SK-N-SH (cell line): ENCODE data around the gene MED29. TPM values are rescaled to one million over a fixed set of nuclear protein-coding genes. Genes with fewer than 3 reads are reported as not detected.

Experiments used
- CTCF ChIA-PET: fragments of 300-600, 350-600 bp; formaldehyde crosslinking; extraction: SDS; loops from one replicate; lab custom pipeline; 2021; lab: Yijun Ruan, JAX
- POLR2A ChIA-PET: fragments of 350-600 bp; sonication (Branson Sonifier 250); formaldehyde crosslinking; extraction: SDS; loops from one replicate; lab custom pipeline; 2020; ENCODE audit warnings: antibody characterized with exemption, inconsistent platforms; lab: Yijun Ruan, JAX
- DNase-seq: peaks from one replicate; pipeline ENCODE4 v3.0.0; 2012
- H2AFZ ChIP-seq: fragments of 200-600 bp; sonication (generic); 2 replicates; pipeline ENCODE4 v1.8.1; 2016; ENCODE audit warnings: antibody characterized with exemption, mild to moderate bottlenecking, low read depth
- H3F3A ChIP-seq: fragments of 200-600 bp; sonication (generic); replicated peaks from 2 replicates; pipeline ENCODE3; 2016; ENCODE audit warnings: antibody characterized with exemption, mild to moderate bottlenecking; ENCODE audit not compliant: insufficient read depth
- H3K27ac ChIP-seq, 2 experiments: fragments of 200-500 bp in 1 of 2; fragments of 200-600 bp in 1 of 2; sonication (Bioruptor generic) in 1 of 2; sonication (generic), shearing (Covaris generic) in 1 of 2; 2 replicates each; pipeline versions ENCODE4 v1.5.1 to v1.6.1; 2014 to 2016; ENCODE audit warnings: low read depth in 2 of 2, inconsistent platforms in 1 of 2, low read length in 1 of 2, mild to moderate bottlenecking in 1 of 2, mixed read lengths in 1 of 2
- H3K27me3 ChIP-seq: fragments of 200-600 bp; sonication (generic), shearing (Covaris generic); 2 replicates; pipeline ENCODE4 v1.6.1; 2016; ENCODE audit warnings: mixed run types; ENCODE audit not compliant: insufficient read depth
- H3K36me3 ChIP-seq, 2 experiments: fragments of 200-500 bp in 1 of 2; fragments of 200-600 bp in 1 of 2; sonication (Bioruptor generic) in 1 of 2; sonication (generic) in 1 of 2; replicated peaks in 1 of 2; 2 replicates each; pipeline versions ENCODE3 to v1.5.1; 2014 to 2016; ENCODE audit warnings: low read length in 1 of 2, mild to moderate bottlenecking in 1 of 2; ENCODE audit not compliant: insufficient read depth in 2 of 2, control insufficient read depth in 1 of 2
- H3K4me1 ChIP-seq, 2 experiments: fragments of 200-500 bp in 1 of 2; fragments of 200-600 bp in 1 of 2; sonication (Bioruptor generic) in 1 of 2; sonication (generic), shearing (Covaris generic) in 1 of 2; 2 replicates each; pipeline versions ENCODE4 v1.5.1 to v1.6.1; 2014 to 2016; ENCODE audit warnings: low read depth in 1 of 2, low read length in 1 of 2, mixed run types in 1 of 2; ENCODE audit not compliant: insufficient read depth in 2 of 2, control insufficient read depth in 1 of 2
- H3K4me2 ChIP-seq: fragments of 200-600 bp; sonication (generic), shearing (Covaris generic); 2 replicates; pipeline ENCODE4 v1.6.1; 2017; ENCODE audit warnings: mixed run types
- H3K4me3 ChIP-seq, 2 experiments: fragments of 200-500 bp in 1 of 2; fragments of 200-600 bp in 1 of 2; sonication (Bioruptor generic) in 1 of 2; sonication (generic), shearing (Covaris generic) in 1 of 2; 2 replicates each; pipeline versions ENCODE4 v1.5.1 to v1.8.1; 2014 to 2016; ENCODE audit warnings: low read depth in 2 of 2, inconsistent platforms in 1 of 2, low read length in 1 of 2, mild to moderate bottlenecking in 1 of 2, mixed read lengths in 1 of 2, moderate library complexity in 1 of 2
- H3K79me2 ChIP-seq: fragments of 200-600 bp; sonication (generic); 2 replicates; pipeline ENCODE4 v1.8.1; 2017; ENCODE audit warnings: mild to moderate bottlenecking; ENCODE audit not compliant: insufficient read depth
- H3K9ac ChIP-seq: fragments of 200-600 bp; sonication (generic); 2 replicates; pipeline ENCODE4 v1.6.1; 2017; ENCODE audit warnings: mixed run types
- H3K9me2 ChIP-seq: fragments of 200-600 bp; sonication (generic); 2 replicates; pipeline ENCODE4 v1.6.1; 2017; ENCODE audit warnings: mixed run types
- H3K9me3 ChIP-seq: fragments of 200-600 bp; sonication (generic); 2 replicates; pipeline ENCODE4 v1.6.1; 2017; ENCODE audit warnings: mixed run types, mild to moderate bottlenecking, moderate library complexity
- H4K20me1 ChIP-seq: fragments of 200-600 bp; sonication (generic); 2 replicates; pipeline ENCODE4 v1.6.1; 2017; ENCODE audit warnings: mild to moderate bottlenecking, mixed run types; ENCODE audit not compliant: insufficient read depth
- CHD2 ChIP-seq: fragments of 150-350 bp; IDR thresholded peaks from 2 replicates; pipeline ENCODE4 v1.6.1; 2018; ENCODE audit warnings: low read length; ENCODE audit not compliant: partially characterized antibody
- FOXJ3 ChIP-seq: sonication (generic); formaldehyde crosslinking; IDR thresholded peaks from 2 replicates; pipeline ENCODE4 v1.5.1; 2020; ENCODE audit warnings: mild to moderate bottlenecking, missing genetic modification reagents
- FOXM1 ChIP-seq: IDR thresholded peaks from 2 replicates; pipeline ENCODE4 v1.4.0; 2012; ENCODE audit warnings: low read depth, mild to moderate bottlenecking
- GATA2 ChIP-seq: sonication (generic); formaldehyde crosslinking; IDR thresholded peaks from 2 replicates; pipeline ENCODE4 v1.5.0; 2020; ENCODE audit warnings: mild to moderate bottlenecking, missing genetic modification reagents
- MXI1 ChIP-seq: IDR thresholded peaks from 2 replicates; pipeline ENCODE4 v1.6.1; 2012; ENCODE audit warnings: mild to moderate bottlenecking, low read depth, low read length, improper control_type of control experiment
- SIN3A ChIP-seq: IDR thresholded peaks from 2 replicates; pipeline ENCODE4 v1.6.1; 2012; ENCODE audit warnings: low read depth, mild to moderate bottlenecking, low read length, moderate library complexity, borderline replicate concordance
- SMC3 ChIP-seq: IDR thresholded peaks from 2 replicates; pipeline ENCODE4 v1.6.1; 2012; ENCODE audit warnings: low read depth, low read length, improper control_type of control experiment
- TCF12 ChIP-seq: IDR thresholded peaks from 2 replicates; pipeline ENCODE4 v1.4.0; 2012
- TEAD4 ChIP-seq: IDR thresholded peaks from 2 replicates; pipeline ENCODE4 v1.4.0; 2012; ENCODE audit warnings: mild to moderate bottlenecking, borderline replicate concordance; ENCODE audit not compliant: insufficient read depth
- USF2 ChIP-seq: fragments of 150-350 bp; IDR thresholded peaks from 2 replicates; pipeline ENCODE4 v1.6.1; 2017; ENCODE audit warnings: antibody characterized with exemption, low read length, low read depth, borderline replicate concordance
- WGBS: methylation state at CpG from one replicate; pipeline ENCODE4 v1.1.6; 2017; ENCODE audit warnings: low lambda C conversion rate; 5-methylcytosine and 5-hydroxymethylcytosine counted together
- polyA plus RNA-seq, 3 experiments: library from polyadenylated mRNA; depleted of rRNA; stranded (reverse); fragments of >200 nt; gene quantifications; 2 replicates each; pipeline ENCODE4 v1.2.3, GENCODE V29; 2012
- TF ChIP-seq, protein P1 (sequence below): IDR thresholded peaks from 2 replicates; pipeline ENCODE4 v1.4.0; 2012; ENCODE audit warnings: low read depth, borderline replicate concordance
- TF ChIP-seq, protein P2 (sequence below): IDR thresholded peaks from 2 replicates; pipeline ENCODE4 v1.6.1; 2012; ENCODE audit warnings: mild to moderate bottlenecking, low read depth, low read length, moderate library complexity
- TF ChIP-seq, protein P3 (sequence below): IDR thresholded peaks from 2 replicates; pipeline ENCODE4; 2012

Gene MED29
- polyA plus RNA-seq, 1 of the 3 experiments (the other 2 are of a cell fraction): 32.0 TPM

DNA sequence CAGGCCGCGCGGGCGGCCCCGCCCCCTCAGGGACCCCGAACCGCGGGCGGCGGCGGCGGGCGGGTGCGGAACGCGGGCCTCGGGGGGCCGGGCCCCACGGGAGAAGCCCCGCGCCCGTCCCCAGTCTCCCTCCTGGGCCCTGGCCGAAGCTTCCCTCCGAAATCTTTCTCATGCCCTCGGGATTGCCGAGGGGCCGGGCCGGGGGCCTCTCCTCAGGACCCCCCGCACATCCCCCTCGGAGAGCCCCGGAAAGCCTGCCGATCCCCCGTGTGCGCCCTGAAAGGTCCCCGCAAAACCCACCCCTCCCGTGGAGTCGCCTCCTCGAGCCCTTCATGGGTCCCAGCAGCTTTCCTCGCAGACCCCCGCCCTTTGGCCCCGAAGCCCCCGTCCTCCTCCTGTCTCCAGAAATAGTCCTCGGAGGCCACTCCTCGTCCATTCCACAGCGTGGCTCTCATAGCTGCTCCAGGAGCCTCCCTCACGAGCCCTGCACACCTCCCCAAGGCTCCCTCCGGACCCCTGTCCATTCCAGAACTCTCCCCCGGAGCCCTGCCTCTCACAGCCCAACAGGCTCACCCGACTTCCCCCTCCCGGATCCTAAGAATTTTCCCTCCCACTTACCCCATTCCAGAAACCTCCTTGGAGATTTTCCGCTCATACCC is 48.4 kb upstream of the MED29 start:
- POLR2A ChIA-PET: interaction anchor here (1.0 to 1.4 kb wide), 3 partner anchors 19 to 93 kb away, joined by 3 to 6 read pairs (median 4); partner anchors contain the start of gene RPS16
- Histone ChIP-seq H3K79me2 (peaks cover 53% of the 10 kb centered on the region), H3K9me3 (no peaks in the 10 kb centered on the region), H3K9ac (peak overlapping the region; percentile 93), H3F3A (peaks cover 5% of the 10 kb centered on the region), H3K4me3 (peak overlapping the region; percentile 76 to 81), H3K4me2 (peak overlapping the region; percentile 71)
- DNase-seq: peak; percentile 33
- WGBS: 4% methylated on average over 9 of the region's 51 CpGs
- no peak for TF ChIP-seq CHD2
- TF ChIP-seq, protein P1, sequence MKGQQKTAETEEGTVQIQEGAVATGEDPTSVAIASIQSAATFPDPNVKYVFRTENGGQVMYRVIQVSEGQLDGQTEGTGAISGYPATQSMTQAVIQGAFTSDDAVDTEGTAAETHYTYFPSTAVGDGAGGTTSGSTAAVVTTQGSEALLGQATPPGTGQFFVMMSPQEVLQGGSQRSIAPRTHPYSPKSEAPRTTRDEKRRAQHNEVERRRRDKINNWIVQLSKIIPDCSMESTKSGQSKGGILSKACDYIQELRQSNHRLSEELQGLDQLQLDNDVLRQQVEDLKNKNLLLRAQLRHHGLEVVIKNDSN: no peak
- no peak for TF ChIP-seq MXI1
- no peak for TF ChIP-seq SMC3
- TF ChIP-seq, protein P2, sequence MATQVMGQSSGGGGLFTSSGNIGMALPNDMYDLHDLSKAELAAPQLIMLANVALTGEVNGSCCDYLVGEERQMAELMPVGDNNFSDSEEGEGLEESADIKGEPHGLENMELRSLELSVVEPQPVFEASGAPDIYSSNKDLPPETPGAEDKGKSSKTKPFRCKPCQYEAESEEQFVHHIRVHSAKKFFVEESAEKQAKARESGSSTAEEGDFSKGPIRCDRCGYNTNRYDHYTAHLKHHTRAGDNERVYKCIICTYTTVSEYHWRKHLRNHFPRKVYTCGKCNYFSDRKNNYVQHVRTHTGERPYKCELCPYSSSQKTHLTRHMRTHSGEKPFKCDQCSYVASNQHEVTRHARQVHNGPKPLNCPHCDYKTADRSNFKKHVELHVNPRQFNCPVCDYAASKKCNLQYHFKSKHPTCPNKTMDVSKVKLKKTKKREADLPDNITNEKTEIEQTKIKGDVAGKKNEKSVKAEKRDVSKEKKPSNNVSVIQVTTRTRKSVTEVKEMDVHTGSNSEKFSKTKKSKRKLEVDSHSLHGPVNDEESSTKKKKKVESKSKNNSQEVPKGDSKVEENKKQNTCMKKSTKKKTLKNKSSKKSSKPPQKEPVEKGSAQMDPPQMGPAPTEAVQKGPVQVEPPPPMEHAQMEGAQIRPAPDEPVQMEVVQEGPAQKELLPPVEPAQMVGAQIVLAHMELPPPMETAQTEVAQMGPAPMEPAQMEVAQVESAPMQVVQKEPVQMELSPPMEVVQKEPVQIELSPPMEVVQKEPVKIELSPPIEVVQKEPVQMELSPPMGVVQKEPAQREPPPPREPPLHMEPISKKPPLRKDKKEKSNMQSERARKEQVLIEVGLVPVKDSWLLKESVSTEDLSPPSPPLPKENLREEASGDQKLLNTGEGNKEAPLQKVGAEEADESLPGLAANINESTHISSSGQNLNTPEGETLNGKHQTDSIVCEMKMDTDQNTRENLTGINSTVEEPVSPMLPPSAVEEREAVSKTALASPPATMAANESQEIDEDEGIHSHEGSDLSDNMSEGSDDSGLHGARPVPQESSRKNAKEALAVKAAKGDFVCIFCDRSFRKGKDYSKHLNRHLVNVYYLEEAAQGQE: no peak
- TF ChIP-seq GATA2 (CRISPR knock-in tag): no peak
- TF ChIP-seq SIN3A: no peak
- TF ChIP-seq FOXM1: no peak
- TF ChIP-seq, protein P3, sequence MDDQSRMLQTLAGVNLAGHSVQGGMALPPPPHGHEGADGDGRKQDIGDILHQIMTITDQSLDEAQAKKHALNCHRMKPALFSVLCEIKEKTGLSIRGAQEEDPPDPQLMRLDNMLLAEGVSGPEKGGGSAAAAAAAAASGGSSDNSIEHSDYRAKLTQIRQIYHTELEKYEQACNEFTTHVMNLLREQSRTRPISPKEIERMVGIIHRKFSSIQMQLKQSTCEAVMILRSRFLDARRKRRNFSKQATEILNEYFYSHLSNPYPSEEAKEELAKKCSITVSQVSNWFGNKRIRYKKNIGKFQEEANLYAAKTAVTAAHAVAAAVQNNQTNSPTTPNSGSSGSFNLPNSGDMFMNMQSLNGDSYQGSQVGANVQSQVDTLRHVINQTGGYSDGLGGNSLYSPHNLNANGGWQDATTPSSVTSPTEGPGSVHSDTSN: no peak
- TF ChIP-seq, all 33 proteins: peak for 0
- Histone ChIP-seq H3K9me2 (no peaks in the 10 kb centered on the region), H2AFZ (no peak overlapping the region), H4K20me1 (peaks cover 37% of the 10 kb centered on the region), H3K27ac (peak overlapping the region in 1 of 2 experiments; percentile 39; a peak in 2 of 4 replicates), H3K36me3 (peaks cover 16 to 17% of the 10 kb centered on the region in 2 experiments), H3K27me3 (no peaks in the 10 kb centered on the region), H3K4me1 (peaks cover 0 to 15% of the 10 kb centered on the region in 2 experiments; a peak in 3 of 4 replicates)
- CTCF ChIA-PET: interaction anchor here (0.6 to 2.7 kb wide), 10 partner anchors 10 to 221 kb away, joined by 3 to 10 read pairs (median 4); no protein-coding TSS in a partner anchor

GRCh38 chr19:39345956-39346355 is 45.2 kb upstream of the MED29 start:
- Histone ChIP-seq H3K4me1 (peaks cover 0 to 12% of the 10 kb centered on the region in 2 experiments; a peak in 3 of 4 replicates), H3K27ac (no peak overlapping the region), H3K27me3 (no peaks in the 10 kb centered on the region), H3K9me2 (no peaks in the 10 kb centered on the region), H3K4me3 (no peak overlapping the region), H2AFZ (no peak overlapping the region), H3K36me3 (peaks cover 24 to 34% of the 10 kb centered on the region in 2 experiments), H4K20me1 (peaks cover 52% of the 10 kb centered on the region), H3K79me2 (peaks cover 82% of the 10 kb centered on the region), H3K4me2 (no peak overlapping the region), H3K9me3 (no peaks in the 10 kb centered on the region), H3K9ac (no peak overlapping the region), H3F3A (peaks cover 4% of the 10 kb centered on the region)
- POLR2A ChIA-PET: no interaction called here
- CTCF ChIA-PET: no interaction called here
- no peak for DNase-seq
- WGBS: 91% methylated on average over 1 of the region's 1 CpG
- no peak for TF ChIP-seq TCF12
- TF ChIP-seq TEAD4: no peak
- no peak for TF ChIP-seq FOXJ3 (CRISPR knock-in tag)
- TF ChIP-seq, protein P2: no peak
- TF ChIP-seq USF2: no peak
- TF ChIP-seq, protein P3: no peak
